IMR-90 (cell line): ENCODE data around the gene SLC31A2. TPM values are rescaled to one million over a fixed set of nuclear protein-coding genes. Genes with fewer than 3 reads are reported as not detected.

ENCODE experiments used
- ATAC-seq: fragments of 200-7000 bp; cut with Tn5 transposase; 2 replicates; pipeline ENCODE4 v1.9.1; 2020; ENCODE audit warnings: low read depth, mild to moderate bottlenecking, moderate library complexity
- BruUV-seq: library from RNA; stranded (reverse); fragments of 400-500 nt; replicated peaks from 2 replicates; lab custom pipeline; 2021; lab: Mats Ljungman, UMichigan
- CTCF ChIA-PET: fragments of 300-600 bp; formaldehyde crosslinking; extraction: SDS; loops from one replicate; lab custom pipeline; 2021; ENCODE audit warnings: antibody characterized with exemption; lab: Yijun Ruan, JAX
- POLR2A ChIA-PET: fragments of 300-600 bp; sonication (Branson Sonifier 250); formaldehyde crosslinking; loops from one replicate; lab custom pipeline; 2022; ENCODE audit warnings: antibody characterized with exemption; ENCODE audit not compliant: unreplicated experiment; lab: Charles Lee
- DNase-seq: peaks from one replicate; pipeline ENCODE4 v3.0.0; 2013
- H2AFZ ChIP-seq: replicated peaks from 2 replicates; pipeline ENCODE3; 2013; ENCODE audit warnings: low read length, mild to moderate bottlenecking; ENCODE audit not compliant: poor library complexity
- H2AK5ac ChIP-seq: 2 replicates; pipeline ENCODE4 v1.6.1; 2013; ENCODE audit warnings: low read depth, low read length, inconsistent platforms
- H2AK9ac ChIP-seq: replicated peaks from 2 replicates; pipeline ENCODE3; 2013; ENCODE audit warnings: mild to moderate bottlenecking, low read depth, low read length, moderate library complexity; ENCODE audit not compliant: poor library complexity
- H2BK120ac ChIP-seq: 2 replicates; pipeline ENCODE4 v1.6.1; 2013; ENCODE audit warnings: low read depth, low read length, inconsistent platforms
- H2BK15ac ChIP-seq: 3 replicates; pipeline ENCODE4 v1.6.1; 2013; ENCODE audit warnings: low read depth, low read length, inconsistent platforms
- H2BK20ac ChIP-seq: 2 replicates; pipeline ENCODE4 v1.6.1; 2013; ENCODE audit warnings: low read depth, mild to moderate bottlenecking, inconsistent platforms, low read length, moderate library complexity
- H2BK5ac ChIP-seq: 2 replicates; pipeline ENCODE4 v1.6.1; 2013; ENCODE audit warnings: mild to moderate bottlenecking, low read depth, low read length, inconsistent platforms; ENCODE audit not compliant: poor library complexity, severe bottlenecking
- H3K14ac ChIP-seq: replicated peaks from 2 replicates; pipeline ENCODE4 v1.6.1; 2013; ENCODE audit warnings: low read depth, low read length, inconsistent platforms
- H3K18ac ChIP-seq: 2 replicates; pipeline ENCODE4 v1.6.1; 2013; ENCODE audit warnings: low read depth, low read length, control low read depth
- H3K23ac ChIP-seq: 2 replicates; pipeline ENCODE4 v1.6.1; 2013; ENCODE audit warnings: low read depth, low read length, inconsistent platforms
- H3K27ac ChIP-seq: 2 replicates; pipeline ENCODE4 v1.5.1; 2013; ENCODE audit warnings: mild to moderate bottlenecking, control low read depth, low read length; ENCODE audit not compliant: insufficient read depth
- H3K27me3 ChIP-seq: 2 replicates; pipeline ENCODE4 v1.6.1; 2013; ENCODE audit warnings: low read length; ENCODE audit not compliant: control insufficient read depth, insufficient read depth
- H3K36me3 ChIP-seq: 2 replicates; pipeline ENCODE4 v1.6.1; 2013; ENCODE audit warnings: low read length, mixed read lengths; ENCODE audit not compliant: control insufficient read depth, insufficient read depth
- H3K4ac ChIP-seq: 2 replicates; pipeline ENCODE4 v1.6.1; 2013; ENCODE audit warnings: low read depth, low read length, inconsistent platforms
- H3K4me1 ChIP-seq: 2 replicates; pipeline ENCODE4 v1.6.1; 2013; ENCODE audit warnings: low read length, mixed read lengths; ENCODE audit not compliant: control insufficient read depth, insufficient read depth
- H3K4me2 ChIP-seq: 2 replicates; pipeline ENCODE4 v1.6.1; 2013; ENCODE audit warnings: low read depth, mild to moderate bottlenecking, control low read depth, low read length, moderate library complexity
- H3K4me3 ChIP-seq: 2 replicates; pipeline ENCODE4 v1.5.1; 2013; ENCODE audit warnings: low read depth, mild to moderate bottlenecking, control low read depth, low read length, moderate library complexity; ENCODE audit not compliant: insufficient read depth
- H3K56ac ChIP-seq: 2 replicates; pipeline ENCODE4 v1.6.1; 2013; ENCODE audit warnings: low read length, inconsistent platforms; ENCODE audit not compliant: insufficient read depth; ENCODE audit errors: extremely low read depth
- H3K79me1 ChIP-seq, 2 experiments: 2 replicates each; pipeline ENCODE4 v1.6.1; 2013; ENCODE audit warnings: low read length in 2 of 2, inconsistent platforms in 1 of 2, low read depth in 1 of 2
- H3K9ac ChIP-seq: 2 replicates; pipeline ENCODE4 v1.6.1; 2013; ENCODE audit warnings: low read depth, low read length, control low read depth
- H3K9me1 ChIP-seq: 2 replicates; pipeline ENCODE4 v1.6.1; 2013; ENCODE audit warnings: low read length, inconsistent platforms; ENCODE audit not compliant: insufficient read depth
- H3K9me3 ChIP-seq: 2 replicates; pipeline ENCODE4 v1.6.1; 2013; ENCODE audit warnings: low read length; ENCODE audit not compliant: control insufficient read depth, insufficient read depth
- H4K20me1 ChIP-seq: 2 replicates; pipeline ENCODE4 v1.6.1; 2013; ENCODE audit warnings: low read length, inconsistent platforms; ENCODE audit not compliant: insufficient read depth
- H4K5ac ChIP-seq: 2 replicates; pipeline ENCODE4 v1.6.1; 2013; ENCODE audit warnings: mild to moderate bottlenecking, low read depth, low read length, control low read depth
- H4K8ac ChIP-seq, 2 experiments: 2 replicates each; pipeline ENCODE4 v1.6.1; 2013; ENCODE audit warnings: low read depth in 2 of 2, low read length in 2 of 2, control low read depth in 1 of 2, inconsistent platforms in 1 of 2
- H4K91ac ChIP-seq: 2 replicates; pipeline ENCODE4 v1.6.1; 2013; ENCODE audit warnings: low read depth, low read length, inconsistent platforms; ENCODE audit not compliant: insufficient read depth
- BHLHE40 ChIP-seq: fragments of 150-350 bp; IDR thresholded peaks from 2 replicates; pipeline ENCODE4 v1.6.1; 2016; ENCODE audit warnings: mild to moderate bottlenecking, low read depth, low read length
- CEBPB ChIP-seq: IDR thresholded peaks from 2 replicates; pipeline ENCODE4 v1.6.1; 2012; ENCODE audit warnings: low read depth, low read length, improper control_type of control experiment
- CHD1 ChIP-seq: IDR thresholded peaks from 2 replicates; pipeline ENCODE4 v1.6.1; 2012; ENCODE audit warnings: low read depth, low read length, improper control_type of control experiment
- CTCF ChIP-seq: conservative IDR thresholded peaks from 2 replicates; pipeline ENCODE4 v1.5.1; 2012; ENCODE audit warnings: mild to moderate bottlenecking, low read depth, low read length, improper control_type of control experiment
- ELK1 ChIP-seq: fragments of 150-350 bp; IDR thresholded peaks from 2 replicates; pipeline ENCODE4 v1.6.1; 2016; ENCODE audit warnings: low read depth, mild to moderate bottlenecking, low read length, moderate library complexity, borderline replicate concordance
- FOS ChIP-seq: fragments of 150-350 bp; IDR thresholded peaks from 2 replicates; pipeline ENCODE4 v1.6.1; 2016; ENCODE audit warnings: low read depth, low read length
- MAFK ChIP-seq: IDR thresholded peaks from 2 replicates; pipeline ENCODE4 v1.6.1; 2012; ENCODE audit warnings: low read depth, low read length, improper control_type of control experiment
- MAZ ChIP-seq: IDR thresholded peaks from 2 replicates; pipeline ENCODE4 v1.6.1; 2012; ENCODE audit warnings: low read depth, mild to moderate bottlenecking, low read length, improper control_type of control experiment, moderate library complexity, borderline replicate concordance
- MXI1 ChIP-seq: IDR thresholded peaks from 2 replicates; pipeline ENCODE4 v1.6.1; 2012; ENCODE audit warnings: low read depth, mild to moderate bottlenecking, low read length, moderate library complexity, borderline replicate concordance
- NFE2L2 ChIP-seq: fragments of 150-350 bp; IDR thresholded peaks from 2 replicates; pipeline ENCODE4 v1.6.1; 2016; ENCODE audit warnings: low read depth, mild to moderate bottlenecking, low read length
- POLR2A ChIP-seq: IDR thresholded peaks from 2 replicates; pipeline ENCODE4 v1.6.1; 2012; ENCODE audit warnings: mild to moderate bottlenecking, low read depth, low read length
- RAD21 ChIP-seq: IDR thresholded peaks from 2 replicates; pipeline ENCODE4 v1.6.1; 2012; ENCODE audit warnings: low read length, improper control_type of control experiment
- RCOR1 ChIP-seq: IDR thresholded peaks from 2 replicates; pipeline ENCODE4 v1.6.1; 2012; ENCODE audit warnings: mild to moderate bottlenecking, low read length, improper control_type of control experiment; ENCODE audit not compliant: insufficient replicate concordance
- RFX5 ChIP-seq: IDR thresholded peaks from 2 replicates; pipeline ENCODE4 v1.8.0; 2012; ENCODE audit warnings: low read depth, mild to moderate bottlenecking, low read length, moderate library complexity
- SMC3 ChIP-seq: fragments of 150-350 bp; IDR thresholded peaks from 2 replicates; pipeline ENCODE4 v1.6.1; 2016; ENCODE audit warnings: low read depth, mild to moderate bottlenecking, antibody characterized with exemption, low read length, moderate library complexity
- USF2 ChIP-seq: fragments of 150-350 bp; IDR thresholded peaks from 2 replicates; pipeline ENCODE4 v1.6.1; 2017; ENCODE audit warnings: mild to moderate bottlenecking, antibody characterized with exemption, low read length, low read depth
- dilution Hi-C: fragments of 300-500 bp; cut with HindIII; formaldehyde crosslinking; loops from one replicate; pipeline ENCODE4 v1.14.3; 2018; ENCODE audit warnings: low sequenced_read_pairs; ENCODE audit not compliant: unreplicated experiment
- in situ Hi-C: fragments of 300-500 bp; cut with MboI; formaldehyde crosslinking; loops from 3 replicates; pipeline ENCODE4 v1.14.3; 2019; ENCODE audit warnings: low sequenced_read_pairs, inconsistent platforms, mixed read lengths
- intact Hi-C: fragments of 100-400 bp; cut with micrococcal nuclease; formaldehyde crosslinking; loops from 2 replicates; pipeline ENCODE4 v1.10.0; 2022
- polyA plus RNA-seq, 3 experiments: library from polyadenylated mRNA; depleted of rRNA; stranded (reverse); fragments of >200 nt; gene quantifications; 2 replicates each; pipeline ENCODE4 v1.2.3, GENCODE V29; 2012; ENCODE audit warnings: low replicate concordance in 1 of 3
- total RNA-seq: library from RNA; depleted of rRNA; stranded (reverse); fragments of >200 nt; gene quantifications from 2 replicates; pipeline ENCODE4 v1.2.3, GENCODE V29; 2012

Gene SLC31A2
- total and polyA plus RNA-seq, 2 of the 4 experiments (the other 2 are of a cell fraction): 5.1 to 7.2 TPM

- ChIA-PET POLR2A (no interaction called here), CTCF (interaction anchor here (1.5 kb wide), 1 partner anchor 10 kb away, joined by 3 read pairs; no protein-coding TSS in a partner anchor)
- Histone ChIP-seq H3K27me3 (no peaks in the 10 kb centered on the region), H2BK5ac (no peak overlapping the region), H4K5ac (no peak overlapping the region), H3K4me2 (no peak overlapping the region), H2AK5ac (no peak overlapping the region), H3K9me1 (peaks cover 4% of the 10 kb centered on the region), H2AK9ac (no peak overlapping the region), H4K91ac (no peak overlapping the region), H3K4me3 (no peak overlapping the region), H3K4ac (no peak overlapping the region), H2BK20ac (no peak overlapping the region), H4K20me1 (no peaks in the 10 kb centered on the region; the same call in 1 of the 2 replicates), H3K14ac (no peak overlapping the region), H3K23ac (no peak overlapping the region), H3K27ac (no peak overlapping the region), H3K36me3 (peaks cover 32% of the 10 kb centered on the region), H2BK120ac (no peak overlapping the region), H3K56ac (no peak overlapping the region), H3K9ac (no peak overlapping the region), H3K18ac (no peak overlapping the region), H2AFZ (no peak overlapping the region), H3K4me1 (peaks cover 3% of the 10 kb centered on the region), H3K9me3 (no peaks in the 10 kb centered on the region), H2BK15ac (no peak overlapping the region), H4K8ac (no peak overlapping the region), H3K79me1 (peaks cover 7 to 12% of the 10 kb centered on the region in 2 experiments; a peak in 3 of 4 replicates)
- no peak for ATAC-seq
- TF ChIP-seq RCOR1 (no peak), USF2 (no peak), MAZ (no peak), MAFK (no peak), ELK1 (no peak), POLR2A (no peak), FOS (no peak), MXI1 (no peak), BHLHE40 (no peak), RFX5 (no peak), RAD21 (no peak), CHD1 (no peak), CTCF (no peak), NFE2L2 (no peak), SMC3 (no peak), CEBPB (no peak)
- BruUV-seq: no TSS peak
- intact Hi-C loops: no loop called here
- in situ Hi-C loops: no loop called here
- DNase-seq: no peak
- dilution Hi-C loops: no loop called here
These were observed 30.4 kb downstream of the SLC31A2 start for GRCh38 chr9:113181165-113181564.
